K562 (cell line): ENCODE data around the gene DYRK2. TPM values are rescaled to one million over a fixed set of nuclear protein-coding genes. Genes with fewer than 3 reads are reported as not detected.

Source experiments
- ATAC-seq: fragments of 200-7000 bp; cut with Tn5 transposase; 3 replicates; pipeline ENCODE4 v1.9.1; 2020; ENCODE audit warnings: moderate library complexity
- BruUV-seq: library from RNA; stranded (reverse); fragments of 400-500 nt; replicated peaks from 2 replicates; lab custom pipeline; 2021; lab: Mats Ljungman, UMichigan
- CTCF ChIA-PET: fragments of 300-600 bp; formaldehyde crosslinking; extraction: SDS; loops from one replicate; lab custom pipeline; 2021; ENCODE audit warnings: low intra/inter-chr PET ratio; lab: Yijun Ruan, JAX
- POLR2A ChIA-PET: fragments of 300-600, 350-650 bp; sonication (Branson Sonifier 250); formaldehyde crosslinking; extraction: SDS; loops from one replicate; lab custom pipeline; 2021; ENCODE audit warnings: antibody characterized with exemption, inconsistent platforms; lab: Yijun Ruan, JAX
- DNase-seq, 4 experiments: peaks; one replicate each; pipeline versions ENCODE4 v3.0.0 to v3.0.0-alpha.2; 2011 to 2018; ENCODE audit warnings: low spot score in 3 of 4, mixed read lengths in 3 of 4; ENCODE audit errors: extremely low read depth in 1 of 4
- FAIRE-seq: peaks from 2 replicates; lab custom pipeline; 2011; peaks lifted over from hg19 to GRCh38; lab: Jason Lieb, UNC
- H2AFZ ChIP-seq: 2 replicates; pipeline ENCODE4 v1.6.0; 2011; ENCODE audit warnings: low read depth, low read length, control low read depth, inconsistent platforms
- H3K27ac ChIP-seq: fragments of 200-600 bp; 3 replicates; pipeline ENCODE4 v1.8.0; 2011; ENCODE audit warnings: low read depth, mild to moderate bottlenecking, control low read depth, inconsistent platforms, low read length, moderate library complexity, mixed read lengths; ENCODE audit errors: extremely low read depth
- H3K27me3 ChIP-seq, 2 experiments: fragments of 300-600 bp in 1 of 2; 2 replicates in 1 of 2; 3 replicates in 1 of 2; pipeline versions ENCODE4 v1.6.0 to v1.8.0; 2011; ENCODE audit warnings: inconsistent platforms in 2 of 2, low read length in 2 of 2, mild to moderate bottlenecking in 1 of 2, mixed read lengths in 1 of 2, moderate library complexity in 1 of 2; ENCODE audit not compliant: control insufficient read depth in 2 of 2, insufficient read depth in 2 of 2
- H3K36me3 ChIP-seq: fragments of 300-600 bp; 3 replicates; pipeline ENCODE4 v1.8.0; 2011; ENCODE audit warnings: mild to moderate bottlenecking, low read length, inconsistent platforms; ENCODE audit not compliant: control insufficient read depth, insufficient read depth
- H3K4me1 ChIP-seq, 2 experiments: fragments of 200-600 bp in 1 of 2; replicated peaks in 1 of 2; 2 replicates in 1 of 2; 3 replicates in 1 of 2; pipeline versions ENCODE4 v1.5.1 to v1.8.0; 2011; ENCODE audit warnings: inconsistent platforms in 2 of 2, low read length in 2 of 2, mild to moderate bottlenecking in 1 of 2, mixed read lengths in 1 of 2, moderate library complexity in 1 of 2; ENCODE audit not compliant: control insufficient read depth in 2 of 2, insufficient read depth in 2 of 2
- H3K4me2 ChIP-seq: 2 replicates; pipeline ENCODE4 v1.6.1; 2011; ENCODE audit warnings: low read length, control low read depth, inconsistent platforms, mixed read lengths; ENCODE audit not compliant: insufficient read depth
- H3K4me3 ChIP-seq: fragments of 200-600 bp; sonication (generic), shearing (Covaris generic); 2 replicates; pipeline ENCODE4 v1.5.1; 2016; ENCODE audit warnings: control low read depth, inconsistent platforms
- H3K79me2 ChIP-seq: fragments of 200-600 bp; 3 replicates; pipeline ENCODE4 v1.8.0; 2011; ENCODE audit warnings: low read length, inconsistent platforms; ENCODE audit not compliant: control insufficient read depth, insufficient read depth
- H3K9ac ChIP-seq, 2 experiments: 2 replicates each; pipeline versions ENCODE4 v1.6.0 to v1.6.1; 2011; ENCODE audit warnings: low read depth in 2 of 2, low read length in 2 of 2, control low read depth in 1 of 2, inconsistent platforms in 1 of 2, mild to moderate bottlenecking in 1 of 2, mixed read lengths in 1 of 2; ENCODE audit not compliant: insufficient read depth in 1 of 2
- H3K9me1 ChIP-seq: one replicate; pipeline ENCODE4 v1.6.0; 2011; ENCODE audit warnings: inconsistent platforms, mild to moderate bottlenecking, low read length, moderate library complexity; ENCODE audit not compliant: control insufficient read depth, insufficient read depth
- H3K9me3 ChIP-seq: replicated peaks from 2 replicates; pipeline ENCODE4 v1.5.1; 2011; ENCODE audit warnings: low read depth, low read length, inconsistent platforms; ENCODE audit not compliant: control insufficient read depth, insufficient read depth
- H4K20me1 ChIP-seq: replicated peaks from 2 replicates; pipeline ENCODE4 v1.6.1; 2011; ENCODE audit warnings: low read length, inconsistent platforms, mixed read lengths; ENCODE audit not compliant: control insufficient read depth, insufficient read depth
- ATF7 ChIP-seq: fragments of 450-650 bp; IDR thresholded peaks from 2 replicates; pipeline ENCODE4 v1.7.1; 2014; ENCODE audit warnings: mild to moderate bottlenecking, moderate library complexity
- CHD4 ChIP-seq: fragments of 200-600 bp; sonication (generic); IDR thresholded peaks from 3 replicates; pipeline ENCODE4 v1.6.1; 2012; ENCODE audit warnings: low read depth, mild to moderate bottlenecking, mixed read lengths, low read length, inconsistent platforms; ENCODE audit not compliant: insufficient read depth, insufficient replicate concordance, poor library complexity, severe bottlenecking
- GABPB2 ChIP-seq: fragments of 250-450 bp; sonication (Bioruptor Pico); conservative IDR thresholded peaks from 2 replicates; pipeline ENCODE4 v1.5.1; 2021; ENCODE audit warnings: mild to moderate bottlenecking
- KLF1 ChIP-seq: fragments of 450-650 bp; IDR thresholded peaks from 2 replicates; pipeline ENCODE4 v1.6.1; 2016; ENCODE audit warnings: missing genetic modification characterization, missing compliant biosample characterization
- KLF10 ChIP-seq: fragments of 250-450 bp; sonication (Bioruptor Pico); IDR thresholded peaks from 2 replicates; pipeline ENCODE4 v1.6.1; 2021; ENCODE audit warnings: matching md5 sums
- LCOR ChIP-seq: sonication (generic); formaldehyde crosslinking; IDR thresholded peaks from 2 replicates; pipeline ENCODE4 v1.8.0; 2022; ENCODE audit warnings: mild to moderate bottlenecking, missing genetic modification reagents
- POLR3G ChIP-seq: IDR thresholded peaks from 2 replicates; pipeline ENCODE4 v1.6.1; 2011; ENCODE audit not compliant: insufficient read length, insufficient replicate concordance; ENCODE audit errors: extremely low read depth
- SREBF1 ChIP-seq: fragments of 150-350 bp; IDR thresholded peaks from 2 replicates; pipeline ENCODE4 v1.6.1; 2014; ENCODE audit warnings: antibody characterized with exemption, low read depth, low read length, borderline replicate concordance
- TFE3 ChIP-seq: fragments of 450-650 bp; formaldehyde crosslinking; IDR thresholded peaks from 2 replicates; pipeline ENCODE4 v1.4.0; 2020; ENCODE audit warnings: mild to moderate bottlenecking, mixed read lengths
- ZC3H4 ChIP-seq: sonication (generic); formaldehyde crosslinking; IDR thresholded peaks from 2 replicates; pipeline ENCODE4 v1.9.0; 2021; ENCODE audit warnings: missing genetic modification reagents, borderline replicate concordance
- WGBS: fragments of 100-300 bp; shearing (Covaris generic); methylation state at CpG from one replicate; pipeline ENCODE4 v1.1.6; 2016; ENCODE audit warnings: low coverage, mixed read lengths; ENCODE audit not compliant: insufficient coverage; ENCODE audit errors: missing lambda C conversion rate; 5-methylcytosine and 5-hydroxymethylcytosine counted together
- in situ Hi-C: fragments of 300-500 bp; cut with MboI; formaldehyde crosslinking; loops from 4 replicates; pipeline ENCODE4 v1.15.0; 2018; ENCODE audit warnings: inconsistent platforms, mixed read lengths
- intact Hi-C: fragments of 100-400 bp; cut with micrococcal nuclease; formaldehyde crosslinking; loops from 2 replicates; pipeline ENCODE4 v1.14.2; 2022
- polyA plus RNA-seq, 8 experiments: library from polyadenylated mRNA; depleted of rRNA in 4 of 8; stranded (reverse) in 5 of 8; unstranded in 3 of 8; fragments of >200 nt; fragmentation: Nextera tagmentation in 2 of 8; fragmentation: Illumina TruSeq in 1 of 8; extraction: Ambion mirVana in 2 of 8; extraction: Trizol in 1 of 8; gene quantifications; 2 replicates each; pipeline versions ENCODE4 v1.2.1 to v1.2.3, GENCODE V29; 2011 to 2014; ENCODE audit warnings: inconsistent platforms in 1 of 8, missing spikeins in 1 of 8
- total RNA-seq, 7 experiments: library from RNA; depleted of rRNA in 6 of 7; stranded (reverse); fragments of >200 nt in 6 of 7; fragmentation: Illumina TruSeq in 2 of 7; extraction: Trizol in 2 of 7; gene quantifications; 2 replicates each; pipeline versions ENCODE4 v1.2.1 to v1.2.3, GENCODE V29; 2011 to 2021; ENCODE audit warnings: low replicate concordance in 1 of 7

The DYRK2 gene
- total and polyA plus RNA-seq, 9 of the 15 experiments (the other 6 are each of a cell fraction or from before 2014, with no cell fraction given) = 1.7 to 15.4 (median 8.4) TPM

- ChIA-PET POLR2A (interaction anchor here (1.0 kb wide), 1 partner anchor 9 kb away, joined by 3 read pairs; no protein-coding TSS in a partner anchor), CTCF (no interaction called here)
- in situ Hi-C loops = no loop called here
- peak; percentile 23 for FAIRE-seq
- peaks cover 23 to 32% of the 10 kb centered on the region in 2 experiments; a peak in 4 of 5 replicates for H3K4me1 ChIP-seq
- TF ChIP-seq ATF7 (no peak), TFE3 (CRISPR knock-in tag) (peak; percentile 69)
- H3K36me3 ChIP-seq = peaks cover 25% of the 10 kb centered on the region
- no peak for ATAC-seq
- no peaks in the 10 kb centered on the region for H3K27me3 ChIP-seq
- no peak for DNase-seq
- intact Hi-C loops = no loop called here
- no peaks in the 10 kb centered on the region for H3K9me3 ChIP-seq
- no peak overlapping the region for H3K9ac ChIP-seq
- no peak overlapping the region for H2AFZ ChIP-seq
- H3K4me3 ChIP-seq = no peak overlapping the region
- WGBS = 49% methylated on average over 5 of the region's 5 CpGs
- peaks cover 74% of the 10 kb centered on the region for H3K79me2 ChIP-seq
- H3K27ac ChIP-seq = no peak overlapping the region
- peak overlapping the region; percentile 84 for H3K4me2 ChIP-seq
- no peaks in the 10 kb centered on the region for H3K9me1 ChIP-seq
- 0 out of 2 replicates have a peak, but pooled peaks cover 17% of the 10 kb centered on the region for H4K20me1 ChIP-seq
- BruUV-seq = no TSS peak
Observed at GRCh38 chr12:67651132-67651695, 2.7 kb downstream of the DYRK2 start.

GRCh38 chr12:67655829-67656228 lies 7.3 kb downstream of the DYRK2 start:
- Histone ChIP-seq H3K27ac (no peak overlapping the region), H2AFZ (no peak overlapping the region), H3K4me2 (no peak overlapping the region), H3K9me3 (no peaks in the 10 kb centered on the region), H3K27me3 (no peaks in the 10 kb centered on the region), H3K79me2 (peaks cover 63% of the 10 kb centered on the region), H3K9ac (no peak overlapping the region), H3K36me3 (peaks cover 65% of the 10 kb centered on the region), H3K4me1 (peaks cover 0 to 7% of the 10 kb centered on the region in 2 experiments; a peak in 2 of 5 replicates), H3K9me1 (no peaks in the 10 kb centered on the region), H3K4me3 (no peak overlapping the region), H4K20me1 (0 out of 2 replicates have a peak, but pooled peaks cover 12% of the 10 kb centered on the region)
- POLR2A ChIA-PET = interaction anchor here (0.7 kb wide), 1 partner anchor 11 kb away, joined by 5 read pairs; no protein-coding TSS in a partner anchor
- no peak for TF ChIP-seq LCOR (CRISPR knock-in tag)
- no peak for TF ChIP-seq SREBF1
- TF ChIP-seq KLF10 (CRISPR knock-in tag) = no peak
- no peak for TF ChIP-seq GABPB2
- TF ChIP-seq ZC3H4 (CRISPR knock-in tag) = no peak
- TF ChIP-seq KLF1 (tag) = no peak
- no peak for TF ChIP-seq CHD4
- TF ChIP-seq POLR3G = no peak
- ATAC-seq (no peak), DNase-seq (no peak), FAIRE-seq (no peak)
- BruUV-seq = no TSS peak
- CTCF ChIA-PET = no interaction called here
- in situ Hi-C loops = no loop called here
- intact Hi-C loops = no loop called here
